Thoracic aorta (tissue), 2 donors: ENCODE data around the gene CELF1. TPM values are rescaled to one million over a fixed set of nuclear protein-coding genes. Genes with fewer than 3 reads are reported as not detected.

Experiments
- ATAC-seq: fragments of 150-250 bp; one replicate; pipeline ENCODE4 v1.8.0; 2017; ENCODE audit warnings: low read depth; ENCODE audit not compliant: insufficient number of reproducible peaks, low FRiP score
- DNase-seq: peaks from one replicate; pipeline ENCODE4 v3.0.0-alpha.2; 2020; ENCODE audit warnings: low spot score
- H3K27ac ChIP-seq, 2 donors: fragments of 200-600 bp; sonication (generic); 1 replicate in 1 of 2; 2 replicates in 1 of 2; pipeline ENCODE4 v1.5.1; 2016; ENCODE audit warnings: mild to moderate bottlenecking in 2 of 2, moderate library complexity in 2 of 2
- H3K27me3 ChIP-seq: fragments of 200-600 bp; sonication (generic); replicated peaks from 2 replicates; pipeline ENCODE4 v1.6.0; 2016; ENCODE audit warnings: mild to moderate bottlenecking; ENCODE audit not compliant: insufficient read depth
- H3K36me3 ChIP-seq: fragments of 200-600 bp; sonication (generic); one replicate; pipeline ENCODE4 v1.5.1; 2016
- H3K4me1 ChIP-seq, 2 donors: fragments of 200-600 bp; sonication (generic); 1 replicate in 1 of 2; 2 replicates in 1 of 2; pipeline versions ENCODE4 v1.5.1 to v1.6.0; 2016; ENCODE audit warnings: low read depth in 2 of 2, mild to moderate bottlenecking in 1 of 2; ENCODE audit not compliant: control insufficient read depth in 1 of 2
- H3K4me3 ChIP-seq: fragments of 200-600 bp; sonication (generic); 2 replicates; pipeline ENCODE4 v1.5.1; 2016; ENCODE audit warnings: mild to moderate bottlenecking
- H3K9me3 ChIP-seq: fragments of 200-600 bp; sonication (generic); 2 replicates; pipeline ENCODE4 v1.5.1; 2016
- CTCF ChIP-seq: fragments of 200-600 bp; sonication (generic); IDR thresholded peaks from one replicate; pipeline ENCODE4 v1.5.1; 2019; ENCODE audit warnings: antibody characterized with exemption
- total RNA-seq, 2 donors: library from RNA; depleted of rRNA; stranded (reverse); fragments of >200 nt; gene quantifications; one replicate each; pipeline versions ENCODE4 v1.1.0 to v1.2.3, GENCODE V29; 2016

The CELF1 gene
- total RNA-seq, 2 donors from 2014 or later, result 112 to 114 TPM

- H3K9me3 ChIP-seq, result no peaks in the 10 kb centered on the region
- peak within 1 kb of the TSS; percentile 91 for H3K4me3 ChIP-seq
- DNase-seq (peak; percentile 96), ATAC-seq (peak; percentile 99)
- peaks cover 18% of the 10 kb centered on the region for H3K36me3 ChIP-seq
- H3K27ac ChIP-seq, result peak within 1 kb of the TSS; percentile 90 to 92
- no peak for TF ChIP-seq CTCF
- H3K27me3 ChIP-seq, result no peaks in the 10 kb centered on the region
- H3K4me1 ChIP-seq, result peaks cover 7 to 13% of the 10 kb centered on the region in 2 donors
These were observed 126.6 kb downstream of the CELF1 start, which contains the start of gene PSMC3 for GRCh38 chr11:47426062-47426956. TSS of gene PSMC3 (minus strand) at chr11:47426439. CDS start at chr11:47426279, 160 bp downstream.

- DNase-seq, result no peak
- no peak for TF ChIP-seq CTCF
- peaks cover 21% of the 10 kb centered on the region for H3K36me3 ChIP-seq
- H3K9me3 ChIP-seq, result no peaks in the 10 kb centered on the region
- H3K27me3 ChIP-seq, result no peaks in the 10 kb centered on the region
- no peak for ATAC-seq
- peaks cover 7 to 13% of the 10 kb centered on the region in 2 donors for H3K4me1 ChIP-seq
- peak overlapping the region; percentile 91 for H3K4me3 ChIP-seq
- peak overlapping the region; percentile 90 to 92 for H3K27ac ChIP-seq
These were observed 127.3 kb downstream of the CELF1 start for GRCh38 chr11:47425611-47426010.

GRCh38 chr11:47418454-47419259, 134.3 kb downstream of the CELF1 start:
- Histone ChIP-seq H3K27me3 (no peaks in the 10 kb centered on the region), H3K4me1 (peaks cover 18 to 34% of the 10 kb centered on the region in 2 donors), H3K27ac (no peak overlapping the region), H3K9me3 (no peaks in the 10 kb centered on the region), H3K36me3 (peaks cover 63% of the 10 kb centered on the region), H3K4me3 (no peak overlapping the region)
- TF ChIP-seq CTCF, result no peak
- DNase-seq, result no peak
- no peak for ATAC-seq

- no peak for ATAC-seq
- Histone ChIP-seq H3K27me3 (no peaks in the 10 kb centered on the region), H3K27ac (peak overlapping the region in 1 of 2 donors; percentile 47), H3K4me3 (no peak overlapping the region), H3K4me1 (peaks cover 18 to 39% of the 10 kb centered on the region in 2 donors), H3K36me3 (peaks cover 62% of the 10 kb centered on the region), H3K9me3 (no peaks in the 10 kb centered on the region)
- DNase-seq, result no peak
- TF ChIP-seq CTCF, result no peak
These were observed 135.2 kb downstream of the CELF1 start for GRCh38 chr11:47417712-47418111.

- ATAC-seq, result peak; percentile 89
- Histone ChIP-seq H3K9me3 (no peaks in the 10 kb centered on the region), H3K4me3 (peak overlapping the region; percentile 23), H3K27me3 (no peaks in the 10 kb centered on the region), H3K4me1 (peaks cover 18 to 44% of the 10 kb centered on the region in 2 donors), H3K36me3 (peaks cover 62% of the 10 kb centered on the region), H3K27ac (peak overlapping the region; percentile 85 to 91)
- peak; percentile 80 for DNase-seq
- TF ChIP-seq CTCF, result no peak
These were observed 136.9 kb downstream of the CELF1 start for GRCh38 chr11:47415949-47416472.
